Vagina (tissue), 2 donors: ENCODE results near the gene HTR3C. TPM values are rescaled to one million over a fixed set of nuclear protein-coding genes. Genes with fewer than 3 reads are reported as not detected.
A peak's percentile ranks its signal among the peaks of the same experiment; 100 is the strongest.
"Not testable (repeated sequence)": the region's sequence is repeated elsewhere in the genome, so short reads cannot be mapped to it uniquely, and the experiment has no call there.

Source experiments
- DNase-seq, 2 donors: peaks; one replicate each; pipeline ENCODE4 v3.0.0-alpha.2; 2017; ENCODE audit errors: extremely low spot score in 2 of 2
- H3K27ac ChIP-seq: fragments of 200-600 bp; sonication (generic); one replicate; pipeline ENCODE4 v1.5.1; 2019
- H3K27me3 ChIP-seq: fragments of 200-600 bp; sonication (generic); one replicate; pipeline ENCODE4 v1.5.1; 2019
- H3K36me3 ChIP-seq, 2 donors: fragments of 200-600 bp; sonication (generic); one replicate each; pipeline ENCODE4 v1.5.1; 2017 to 2019
- H3K4me1 ChIP-seq: fragments of 200-600 bp; sonication (generic); one replicate; pipeline ENCODE4 v1.5.1; 2019
- H3K4me3 ChIP-seq, 2 donors: fragments of 200-600 bp; sonication (generic); 1 replicate in 1 of 2; 2 replicates in 1 of 2; pipeline ENCODE4 v1.5.1; 2016 to 2019
- H3K9me3 ChIP-seq: fragments of 200-600 bp; sonication (generic); one replicate; pipeline ENCODE4 v1.5.1; 2019
- POLR2A ChIP-seq, 2 donors: fragments of 450-650 bp; IDR thresholded peaks; one replicate each; pipeline ENCODE4 v1.6.1; 2017; ENCODE audit warnings: antibody characterized with exemption in 2 of 2, mild to moderate bottlenecking in 2 of 2, moderate library complexity in 2 of 2
- POLR2AphosphoS5 ChIP-seq, 2 donors: sonication (generic); formaldehyde crosslinking; IDR thresholded peaks; one replicate each; pipeline ENCODE4 v1.9.0; 2017; ENCODE audit warnings: antibody characterized with exemption in 2 of 2, mild to moderate bottlenecking in 2 of 2, low read depth in 1 of 2; ENCODE audit not compliant: insufficient read depth in 1 of 2
- intact Hi-C: fragments of 100-400 bp; cut with DNase I; formaldehyde crosslinking; loops from one replicate; pipeline ENCODE4 v1.15.1; 2023
- total RNA-seq: library from RNA; depleted of rRNA; stranded (reverse); fragments of >200 nt; gene quantifications from one replicate; pipeline ENCODE4 v1.2.3, GENCODE V29; 2016
- TF ChIP-seq, protein P1 (sequence below), 3 experiments: fragments of 450-650 bp in 2 of 3; fragments of 200-600 bp in 1 of 3; sonication (generic) in 1 of 3; IDR thresholded peaks; one replicate each; pipeline ENCODE4 v1.5.1; 2017 to 2019; ENCODE audit warnings: antibody characterized with exemption in 3 of 3, mild to moderate bottlenecking in 2 of 3, moderate library complexity in 2 of 3

The HTR3C gene, protein sequence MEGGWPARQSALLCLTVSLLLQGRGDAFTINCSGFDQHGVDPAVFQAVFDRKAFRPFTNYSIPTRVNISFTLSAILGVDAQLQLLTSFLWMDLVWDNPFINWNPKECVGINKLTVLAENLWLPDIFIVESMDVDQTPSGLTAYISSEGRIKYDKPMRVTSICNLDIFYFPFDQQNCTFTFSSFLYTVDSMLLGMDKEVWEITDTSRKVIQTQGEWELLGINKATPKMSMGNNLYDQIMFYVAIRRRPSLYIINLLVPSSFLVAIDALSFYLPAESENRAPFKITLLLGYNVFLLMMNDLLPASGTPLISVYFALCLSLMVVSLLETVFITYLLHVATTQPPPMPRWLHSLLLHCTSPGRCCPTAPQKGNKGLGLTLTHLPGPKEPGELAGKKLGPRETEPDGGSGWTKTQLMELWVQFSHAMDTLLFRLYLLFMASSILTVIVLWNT
- not detected for total RNA-seq

- Histone ChIP-seq H3K9me3 (no peaks in the 10 kb centered on the region), H3K4me1 (no peaks in the 10 kb centered on the region), H3K27ac (no peak within 1 kb of the TSS), H3K4me3 (no peak within 1 kb of the TSS), H3K36me3 (no peaks in the 10 kb centered on the region), H3K27me3 (no peaks in the 10 kb centered on the region)
- intact Hi-C loops: no loop called here
- DNase-seq: no peak
- TF ChIP-seq, protein P1, sequence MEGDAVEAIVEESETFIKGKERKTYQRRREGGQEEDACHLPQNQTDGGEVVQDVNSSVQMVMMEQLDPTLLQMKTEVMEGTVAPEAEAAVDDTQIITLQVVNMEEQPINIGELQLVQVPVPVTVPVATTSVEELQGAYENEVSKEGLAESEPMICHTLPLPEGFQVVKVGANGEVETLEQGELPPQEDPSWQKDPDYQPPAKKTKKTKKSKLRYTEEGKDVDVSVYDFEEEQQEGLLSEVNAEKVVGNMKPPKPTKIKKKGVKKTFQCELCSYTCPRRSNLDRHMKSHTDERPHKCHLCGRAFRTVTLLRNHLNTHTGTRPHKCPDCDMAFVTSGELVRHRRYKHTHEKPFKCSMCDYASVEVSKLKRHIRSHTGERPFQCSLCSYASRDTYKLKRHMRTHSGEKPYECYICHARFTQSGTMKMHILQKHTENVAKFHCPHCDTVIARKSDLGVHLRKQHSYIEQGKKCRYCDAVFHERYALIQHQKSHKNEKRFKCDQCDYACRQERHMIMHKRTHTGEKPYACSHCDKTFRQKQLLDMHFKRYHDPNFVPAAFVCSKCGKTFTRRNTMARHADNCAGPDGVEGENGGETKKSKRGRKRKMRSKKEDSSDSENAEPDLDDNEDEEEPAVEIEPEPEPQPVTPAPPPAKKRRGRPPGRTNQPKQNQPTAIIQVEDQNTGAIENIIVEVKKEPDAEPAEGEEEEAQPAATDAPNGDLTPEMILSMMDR (IDR thresholded peaks at IDR 0.05): no peak
- TF ChIP-seq POLR2AphosphoS5 (IDR thresholded peaks at IDR 0.05; ENCODE audit: insufficient read depth in 1 of 2, low read depth in 1 of 2) (no peak), POLR2A (IDR thresholded peaks at IDR 0.05) (no peak)
Measured at GRCh38 chr3:184052767-184053166, at the start of gene HTR3C. Gene HTR3C (plus strand): TSS chr3:184053047. CDS start chr3:184053081, 34 bp downstream.

DNA sequence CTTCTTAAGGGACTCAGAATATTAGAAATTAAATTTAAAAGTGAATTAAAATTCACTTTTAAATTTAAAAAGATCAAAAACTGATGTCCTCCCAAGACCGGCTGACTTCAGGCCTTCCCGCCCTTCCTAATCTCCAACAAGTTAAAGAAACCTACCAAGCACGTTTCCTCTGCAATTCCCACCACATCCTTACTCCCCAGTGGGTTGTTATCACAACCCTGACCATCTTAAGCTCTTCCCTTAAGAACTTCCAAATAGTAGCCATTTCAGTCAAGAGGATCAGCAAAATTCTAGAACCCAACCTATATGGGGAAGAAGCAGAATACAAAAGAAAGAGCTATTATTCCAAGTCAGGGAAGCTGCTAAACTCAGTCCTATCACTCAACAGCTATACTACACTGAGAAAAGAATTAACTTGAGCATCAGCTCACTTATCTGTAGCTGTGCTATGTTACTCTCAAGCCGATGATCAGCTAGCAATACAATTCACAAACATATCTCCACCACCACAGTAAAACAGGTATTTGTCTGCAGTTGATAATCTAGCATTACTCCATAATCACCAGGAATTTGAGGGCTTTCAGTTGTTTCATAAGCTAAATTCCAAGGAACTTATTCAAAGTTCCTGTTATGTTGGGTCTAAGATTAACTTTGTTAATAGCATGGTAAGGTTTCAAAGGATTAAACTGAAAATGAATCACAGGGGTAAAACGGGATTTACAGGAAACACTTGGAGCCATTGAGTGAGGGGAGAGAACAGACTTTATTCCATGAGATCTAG, 49.5 kb upstream of the HTR3C start:
- Histone ChIP-seq H3K4me1 (peaks cover 27% of the 10 kb centered on the region), H3K27ac (no peak overlapping the region)
- TF ChIP-seq, protein P1 (IDR thresholded peaks at IDR 0.05): no peak
- TF ChIP-seq POLR2A (IDR thresholded peaks at IDR 0.05): no peak
- TF ChIP-seq POLR2AphosphoS5 (IDR thresholded peaks at IDR 0.05; ENCODE audit: insufficient read depth in 1 of 2, low read depth in 1 of 2): peak in 1 of 2 donors; percentile 13

GRCh38 chr3:184004476-184004875, 48.4 kb upstream of the HTR3C start:
- H3K27me3 ChIP-seq: no peaks in the 10 kb centered on the region
- DNase-seq: no peak
- TF ChIP-seq, protein P1 (IDR thresholded peaks at IDR 0.05): no peak
- no peak for TF ChIP-seq POLR2A (IDR thresholded peaks at IDR 0.05)
- no peak for TF ChIP-seq POLR2AphosphoS5 (IDR thresholded peaks at IDR 0.05; ENCODE audit: insufficient read depth in 1 of 2, low read depth in 1 of 2)
- H3K27ac ChIP-seq: no peak overlapping the region
- intact Hi-C loops: no loop called here
- no peaks in the 10 kb centered on the region for H3K9me3 ChIP-seq
- H3K4me1 ChIP-seq: peaks cover 27% of the 10 kb centered on the region
- no peak overlapping the region for H3K4me3 ChIP-seq
- H3K36me3 ChIP-seq: peaks cover 0 to 3% of the 10 kb centered on the region in 2 donors

More for the DNA sequence above, 49.5 kb upstream of the HTR3C start:
- H3K36me3 ChIP-seq: peaks cover 0 to 5% of the 10 kb centered on the region in 2 donors
- H3K9me3 ChIP-seq: no peaks in the 10 kb centered on the region
- DNase-seq: no peak
- H3K27me3 ChIP-seq: no peaks in the 10 kb centered on the region
- intact Hi-C loops: no loop called here
- H3K4me3 ChIP-seq: no peak overlapping the region

GRCh38 chr3:184005941-184006507, 46.8 kb upstream of the HTR3C start:
- H3K4me1 ChIP-seq: peaks cover 27% of the 10 kb centered on the region
- no peak for DNase-seq
- no peaks in the 10 kb centered on the region for H3K27me3 ChIP-seq
- TF ChIP-seq POLR2A (IDR thresholded peaks at IDR 0.05) (no peak), POLR2AphosphoS5 (IDR thresholded peaks at IDR 0.05; ENCODE audit: insufficient read depth in 1 of 2, low read depth in 1 of 2) (peak in 1 of 2 donors; percentile 40)
- TF ChIP-seq, protein P1 (IDR thresholded peaks at IDR 0.05): no peak
- H3K27ac ChIP-seq: no peak overlapping the region
- peak overlapping the region in 1 of 2 donors; percentile 1 for H3K4me3 ChIP-seq
- H3K9me3 ChIP-seq: no peaks in the 10 kb centered on the region
- intact Hi-C loops: no loop called here
- no peaks in the 10 kb centered on the region for H3K36me3 ChIP-seq

GRCh38 chr3:184007143-184007813, 45.6 kb upstream of the HTR3C start:
- H3K27me3 ChIP-seq, H3K27ac ChIP-seq, DNase-seq, H3K4me3 ChIP-seq, H3K9me3 ChIP-seq, intact Hi-C loops, H3K36me3 ChIP-seq: not testable (repeated sequence)
- H3K4me1 ChIP-seq: peaks cover 27% of the 10 kb centered on the region
